Adipocyte (in vitro differentiated cells): ENCODE results near the gene OXA1L.
A peak's percentile ranks its signal among the peaks of the same experiment; 100 is the strongest.
"Not testable (repeated sequence)": the region's sequence is repeated elsewhere in the genome, so short reads cannot be mapped to it uniquely, and the experiment has no call there.

Experiments used
- DNase-seq: peaks from one replicate; pipeline ENCODE4 v3.0.0-alpha.2; 2015; ENCODE audit warnings: low read depth
- H3K27me3 ChIP-seq: replicated peaks from 2 replicates; pipeline ENCODE4 v1.7.0; 2013; ENCODE audit warnings: mild to moderate bottlenecking, low read length, moderate library complexity; ENCODE audit not compliant: control insufficient read depth, insufficient read depth
- H3K36me3 ChIP-seq: 2 replicates; pipeline ENCODE4 v1.7.0; 2013; ENCODE audit warnings: low read length, mild to moderate bottlenecking, moderate library complexity; ENCODE audit not compliant: control insufficient read depth, insufficient read depth, severe bottlenecking
- H3K4me1 ChIP-seq: 2 replicates; pipeline ENCODE4 v1.7.0; 2013; ENCODE audit warnings: mild to moderate bottlenecking, low read length, moderate library complexity; ENCODE audit not compliant: control insufficient read depth, insufficient read depth
- H3K4me3 ChIP-seq: 2 replicates; pipeline ENCODE4 v1.7.0; 2013; ENCODE audit warnings: mild to moderate bottlenecking, low read length, moderate library complexity
- H3K9ac ChIP-seq: 2 replicates; pipeline ENCODE4 v1.7.0; 2013; ENCODE audit warnings: mild to moderate bottlenecking, low read length, moderate library complexity
- H3K9me3 ChIP-seq: 2 replicates; pipeline ENCODE4 v1.7.0; 2013; ENCODE audit warnings: mild to moderate bottlenecking, low read length, moderate library complexity; ENCODE audit not compliant: control insufficient read depth

OXA1L gene

DNA sequence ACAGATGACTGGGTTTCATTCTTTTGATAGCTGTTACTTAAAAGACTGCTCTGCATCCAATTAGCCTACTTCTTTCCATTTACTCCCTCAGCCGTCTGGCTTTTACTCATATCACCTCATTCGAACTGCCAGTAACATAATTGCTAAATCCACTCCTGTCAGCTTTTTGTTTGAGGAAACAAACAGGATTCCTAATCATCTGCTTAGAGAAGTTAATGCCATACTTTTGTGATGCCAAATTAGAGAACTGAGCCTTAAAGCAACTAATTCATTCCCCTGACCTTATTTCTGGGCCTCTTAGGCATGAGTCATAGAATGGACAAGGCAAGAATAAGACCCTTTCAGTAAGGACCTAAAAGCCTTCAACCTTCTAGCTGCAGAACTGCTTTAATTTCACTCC is 2.9 kb downstream of the OXA1L start:
- Histone ChIP-seq H3K9me3 (no peaks in the 10 kb centered on the region), H3K4me1 (peaks cover 17% of the 10 kb centered on the region), H3K4me3 (no peak overlapping the region), H3K27me3 (no peaks in the 10 kb centered on the region), H3K36me3 (peaks cover 56% of the 10 kb centered on the region), H3K9ac (no peak overlapping the region)
- no peak for DNase-seq

DNA sequence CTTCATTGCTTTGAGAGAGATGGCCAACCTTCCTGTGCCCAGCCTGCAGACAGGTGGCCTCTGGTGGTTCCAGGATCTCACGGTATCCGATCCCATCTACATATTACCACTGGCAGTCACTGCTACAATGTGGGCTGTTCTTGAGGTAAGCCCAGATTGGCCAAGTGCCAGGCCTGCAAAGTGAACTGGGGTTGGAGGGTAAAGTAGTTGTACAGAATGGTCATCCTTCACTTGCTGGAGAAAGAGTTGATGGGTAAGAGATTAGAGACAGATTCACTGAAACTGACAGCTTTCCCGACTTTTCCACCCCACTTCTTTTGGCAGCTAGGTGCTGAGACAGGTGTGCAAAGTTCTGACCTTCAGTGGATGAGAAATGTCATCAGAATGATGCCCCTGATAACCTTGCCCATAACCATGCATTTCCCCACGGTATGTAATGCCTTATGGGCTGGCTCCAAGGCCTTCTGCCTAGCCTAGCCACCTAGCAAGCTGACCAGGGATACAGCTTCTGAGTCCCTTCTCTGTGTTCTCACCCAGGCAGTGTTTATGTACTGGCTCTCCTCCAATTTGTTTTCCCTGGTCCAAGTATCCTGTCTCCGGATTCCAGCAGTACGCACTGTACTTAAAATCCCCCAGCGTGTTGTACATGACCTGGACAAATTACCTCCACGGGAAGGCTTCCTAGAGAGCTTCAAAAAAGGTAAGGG is 4.1 kb downstream of the OXA1L start:
- no peak for DNase-seq
- peaks cover 17% of the 10 kb centered on the region for H3K4me1 ChIP-seq
- H3K9me3 ChIP-seq: no peaks in the 10 kb centered on the region
- peaks cover 63% of the 10 kb centered on the region for H3K36me3 ChIP-seq
- H3K27me3 ChIP-seq: no peaks in the 10 kb centered on the region
- H3K4me3 ChIP-seq: no peak overlapping the region
- H3K9ac ChIP-seq: no peak overlapping the region

DNA sequence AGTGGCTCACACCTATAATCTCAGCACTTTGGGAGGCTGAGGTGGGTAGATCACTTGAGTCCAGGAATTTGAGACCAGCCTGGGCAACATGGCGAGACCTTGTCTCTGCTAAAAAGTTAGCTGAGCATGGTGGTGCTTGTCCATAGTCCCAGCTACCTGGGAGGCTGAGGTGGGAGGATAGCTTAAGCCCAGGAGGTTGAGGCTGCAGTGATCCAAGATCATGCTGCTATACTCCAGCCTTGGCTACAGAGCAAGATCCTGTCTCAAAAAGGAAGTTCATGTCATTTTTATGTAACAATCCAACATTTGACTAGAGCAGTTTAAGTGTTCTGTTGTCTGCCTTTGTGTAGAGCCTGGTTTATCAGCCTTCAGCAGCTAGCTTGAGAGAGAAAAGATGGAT is 6.2 kb downstream of the OXA1L start:
- no peak for DNase-seq
- no peaks in the 10 kb centered on the region for H3K27me3 ChIP-seq
- H3K9ac ChIP-seq: no peak overlapping the region
- H3K4me1 ChIP-seq: peaks cover 9% of the 10 kb centered on the region
- H3K36me3 ChIP-seq: peaks cover 63% of the 10 kb centered on the region
- no peaks in the 10 kb centered on the region for H3K9me3 ChIP-seq
- H3K4me3 ChIP-seq: no peak overlapping the region

DNA sequence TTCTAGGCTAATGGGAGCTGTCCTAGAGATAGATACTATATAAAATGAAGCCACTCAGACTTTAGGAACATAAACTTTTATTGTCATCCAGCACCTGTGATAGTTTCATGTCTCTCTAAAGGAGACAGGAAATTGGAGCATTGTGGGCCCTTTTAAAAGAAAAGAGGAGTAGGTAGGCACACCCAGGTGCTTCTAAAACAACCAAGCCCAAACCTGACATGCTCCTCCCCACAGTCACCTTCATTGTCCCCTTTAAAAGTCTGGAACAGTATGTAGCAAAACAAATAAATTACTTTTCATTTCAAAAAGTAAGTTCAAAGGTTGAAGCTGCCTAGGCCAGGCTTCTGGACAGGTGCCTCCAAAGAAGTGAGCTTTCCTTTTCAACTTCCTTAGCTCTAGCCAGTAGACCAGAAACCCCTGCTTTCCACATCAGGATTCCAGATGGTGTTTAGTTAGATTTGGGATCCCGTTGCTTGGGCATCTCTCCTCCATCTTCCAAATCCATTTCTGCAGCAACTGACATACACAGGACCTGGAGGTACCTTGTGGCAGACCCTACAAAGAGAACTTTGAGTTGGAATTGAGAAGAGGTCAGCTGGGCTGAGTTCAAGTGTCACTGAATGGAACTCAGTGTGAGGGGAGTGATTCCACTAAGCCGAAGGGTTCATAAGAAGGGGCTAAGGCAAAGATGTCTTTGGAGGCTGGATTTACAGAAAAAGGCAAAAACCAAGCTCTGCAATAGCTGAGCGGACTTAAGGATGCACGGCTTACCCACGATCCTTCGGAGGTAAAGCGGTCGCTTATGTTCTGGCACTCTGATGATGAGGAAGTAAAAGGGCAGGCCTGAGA is 6.9 kb downstream of the OXA1L start:
- Histone ChIP-seq H3K36me3 (peaks cover 61% of the 10 kb centered on the region), H3K9ac (no peak overlapping the region), H3K9me3 (no peaks in the 10 kb centered on the region), H3K4me1 (peaks cover 2% of the 10 kb centered on the region), H3K4me3 (no peak overlapping the region), H3K27me3 (no peaks in the 10 kb centered on the region)
- no peak for DNase-seq

DNA sequence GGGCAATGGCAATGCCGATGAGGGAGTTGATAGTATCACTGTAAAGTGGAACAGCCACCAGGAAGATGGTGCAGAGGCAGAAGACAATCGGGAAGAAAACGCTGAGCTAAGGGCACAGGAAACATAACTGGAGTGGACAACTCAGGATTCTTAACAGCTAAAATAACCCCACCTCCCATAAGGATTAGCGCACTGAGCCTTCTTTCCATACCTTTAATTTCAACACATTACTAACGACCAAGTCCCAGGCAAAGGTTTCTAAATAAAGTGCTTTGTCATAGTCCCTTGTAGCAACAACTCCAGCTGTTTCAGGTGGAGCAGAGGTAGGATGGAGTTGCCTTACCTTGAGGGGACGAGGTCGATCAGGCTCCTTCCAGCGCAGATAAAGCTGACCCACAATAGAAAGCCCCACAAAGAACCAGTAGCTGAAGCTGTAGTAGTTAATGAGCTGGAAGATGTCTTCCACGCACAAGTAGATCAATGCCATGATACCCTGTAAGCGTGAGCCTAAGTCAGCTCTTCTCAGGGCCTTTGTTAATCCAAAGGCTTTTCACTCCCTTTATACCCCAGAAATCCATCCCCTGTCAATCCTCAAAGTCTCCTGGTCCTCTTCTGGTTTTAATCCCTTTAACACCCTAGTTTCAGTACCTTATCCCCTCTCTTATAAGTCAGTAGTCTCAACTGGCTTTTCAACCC is 7.7 kb downstream of the OXA1L start:
- Histone ChIP-seq H3K4me3 (no peak overlapping the region), H3K9ac (no peak overlapping the region), H3K4me1 (no peaks in the 10 kb centered on the region), H3K36me3 (peaks cover 57% of the 10 kb centered on the region), H3K9me3 (no peaks in the 10 kb centered on the region), H3K27me3 (no peaks in the 10 kb centered on the region)
- no peak for DNase-seq

DNA sequence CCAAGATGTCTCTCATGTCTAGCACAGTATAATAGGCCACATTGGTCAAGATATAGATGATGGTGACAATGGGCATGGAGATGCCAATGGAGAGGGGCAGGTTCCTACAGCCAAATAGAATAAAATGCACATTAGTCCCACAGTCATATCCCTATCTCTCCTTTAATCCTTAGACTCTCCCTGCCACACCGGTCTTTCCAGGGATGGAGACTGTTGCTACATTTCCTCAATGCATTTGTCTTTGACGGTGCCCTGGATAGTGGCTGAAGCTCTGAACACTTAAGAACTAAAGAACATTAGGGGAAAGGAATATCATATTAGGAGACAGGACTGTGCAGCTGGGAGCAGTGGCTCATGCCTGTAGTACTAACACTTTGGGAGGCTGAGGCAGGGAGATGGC is 9.7 kb downstream of the OXA1L start:
- no peaks in the 10 kb centered on the region for H3K9me3 ChIP-seq
- no peak overlapping the region for H3K9ac ChIP-seq
- peaks cover 10% of the 10 kb centered on the region for H3K4me1 ChIP-seq
- H3K36me3 ChIP-seq: peaks cover 36% of the 10 kb centered on the region
- no peak for DNase-seq
- H3K27me3 ChIP-seq: no peaks in the 10 kb centered on the region
- no peak overlapping the region for H3K4me3 ChIP-seq

DNA sequence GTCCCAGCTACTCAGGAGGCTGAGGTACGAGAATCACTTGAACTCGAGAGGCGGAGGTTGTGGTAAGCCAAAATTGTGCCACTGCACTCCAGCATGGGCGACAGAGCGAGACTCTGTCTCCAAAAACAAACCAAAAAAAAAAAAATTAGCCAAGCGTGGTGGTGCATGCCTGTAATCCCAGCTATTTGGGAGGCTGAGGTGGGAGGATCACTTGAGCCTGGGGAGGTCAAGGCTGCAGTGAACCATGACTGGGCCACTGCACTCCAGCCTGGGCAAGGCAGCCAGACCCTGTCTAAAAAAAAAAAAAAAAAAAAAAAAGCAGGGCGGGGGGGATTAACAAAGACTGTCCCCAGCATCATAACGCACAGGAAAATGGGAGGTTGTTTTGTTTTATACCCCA is 10.4 kb downstream of the OXA1L start:
- Histone ChIP-seq H3K4me1 (peaks cover 15% of the 10 kb centered on the region), H3K36me3 (peaks cover 30% of the 10 kb centered on the region)
- not testable (repeated sequence) for H3K4me3 ChIP-seq, H3K9me3 ChIP-seq, H3K27me3 ChIP-seq, DNase-seq, H3K9ac ChIP-seq

DNA sequence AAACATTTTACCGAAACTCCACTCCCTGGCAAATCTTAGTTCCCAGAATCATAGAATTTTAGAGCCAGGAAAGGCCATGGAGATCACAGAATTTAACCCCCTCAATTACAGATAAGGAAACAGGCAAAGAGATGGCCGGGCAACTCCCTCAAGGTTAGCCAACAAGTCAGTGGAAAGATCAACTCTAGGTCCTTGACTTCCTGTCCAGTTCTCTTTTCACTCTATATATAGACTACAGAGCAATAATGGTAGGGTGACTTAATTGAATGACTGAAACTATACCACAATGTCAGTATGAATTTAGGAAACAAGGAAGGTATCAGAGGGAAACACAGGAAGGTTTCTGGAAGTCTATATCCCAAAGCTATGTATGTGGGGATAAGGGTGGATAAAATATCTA is 11.6 kb downstream of the OXA1L start:
- H3K9me3 ChIP-seq: no peaks in the 10 kb centered on the region
- no peak overlapping the region for H3K4me3 ChIP-seq
- H3K9ac ChIP-seq: no peak overlapping the region
- DNase-seq: no peak
- H3K4me1 ChIP-seq: peaks cover 16% of the 10 kb centered on the region
- no peaks in the 10 kb centered on the region for H3K27me3 ChIP-seq
- H3K36me3 ChIP-seq: peaks cover 20% of the 10 kb centered on the region

DNA sequence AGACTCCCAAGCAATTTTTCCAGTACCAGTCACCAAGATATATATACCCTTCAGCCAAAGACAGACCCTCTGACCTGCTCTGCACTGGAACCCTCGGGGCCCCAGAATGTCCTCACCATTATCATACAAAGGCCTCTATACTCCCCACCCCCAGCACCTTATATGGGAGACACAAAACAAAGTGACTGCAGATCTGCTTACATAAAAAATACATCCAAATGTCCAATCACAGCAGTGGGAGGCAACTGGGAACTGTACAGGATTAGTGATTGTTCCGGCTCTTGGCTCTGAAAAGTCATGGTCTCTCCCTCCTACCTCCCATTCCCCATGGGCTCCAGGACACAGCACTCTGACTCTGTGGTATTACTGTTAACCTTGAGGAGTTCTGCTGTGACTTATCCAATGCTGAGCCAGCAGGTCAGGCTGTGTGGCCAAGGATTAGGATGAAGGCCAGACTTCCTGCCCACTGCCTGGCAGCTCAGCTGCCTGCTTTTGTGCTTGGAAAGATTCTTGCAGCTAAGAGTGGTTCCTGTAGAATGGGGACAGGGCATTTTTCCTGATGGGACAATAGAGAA is 13.7 kb downstream of the OXA1L start:
- DNase-seq: peak; percentile 13
- no peaks in the 10 kb centered on the region for H3K9me3 ChIP-seq
- no peak overlapping the region for H3K4me3 ChIP-seq
- no peak overlapping the region for H3K9ac ChIP-seq
- peaks cover under 1% of the 10 kb centered on the region for H3K36me3 ChIP-seq
- no peaks in the 10 kb centered on the region for H3K27me3 ChIP-seq
- peaks cover 16% of the 10 kb centered on the region for H3K4me1 ChIP-seq

DNA sequence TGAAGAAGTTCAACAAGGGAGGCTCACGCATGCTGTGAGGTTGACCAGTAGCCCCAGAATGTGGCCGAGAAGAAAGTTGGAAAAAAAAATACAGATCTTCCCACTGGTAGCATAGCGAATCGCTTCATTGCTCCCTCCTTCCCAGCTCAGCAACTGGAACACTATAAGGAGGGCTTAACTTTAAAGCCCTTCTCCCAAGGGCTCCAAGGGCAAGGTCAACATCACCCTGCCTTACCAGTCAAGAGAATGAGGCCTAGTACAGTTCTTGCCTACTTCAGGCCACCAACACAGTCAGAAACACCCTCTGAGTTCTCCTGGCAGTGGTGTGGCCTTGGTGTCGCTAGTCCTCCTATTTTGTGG is 14.4 kb downstream of the OXA1L start:
- no peaks in the 10 kb centered on the region for H3K36me3 ChIP-seq
- no peaks in the 10 kb centered on the region for H3K9me3 ChIP-seq
- no peaks in the 10 kb centered on the region for H3K27me3 ChIP-seq
- H3K9ac ChIP-seq: no peak overlapping the region
- peaks cover 16% of the 10 kb centered on the region for H3K4me1 ChIP-seq
- H3K4me3 ChIP-seq: no peak overlapping the region
- DNase-seq: no peak
